GM12878 (cell line): ENCODE results near the gene FOXP1. TPM values are rescaled to one million over a fixed set of nuclear protein-coding genes. Genes with fewer than 3 reads are reported as not detected.

Experiments
- ATAC-seq: fragments of 200-7000 bp; cut with Tn5 transposase; 3 replicates; pipeline ENCODE4 v1.9.1; 2020; ENCODE audit warnings: mild to moderate bottlenecking, moderate library complexity
- BruUV-seq: library from RNA; stranded (reverse); fragments of 400-500 nt; replicated peaks from 2 replicates; lab custom pipeline; 2021; lab: Mats Ljungman, UMichigan
- CTCF ChIA-PET: fragments of 300-600 bp; sonication (Branson Sonifier 250); formaldehyde crosslinking; extraction: SDS; loops from one replicate; lab custom pipeline; 2021; ENCODE audit warnings: inconsistent platforms; lab: Yijun Ruan, JAX
- POLR2A ChIA-PET: fragments of 350-600 bp; formaldehyde crosslinking; extraction: SDS; loops from one replicate; lab custom pipeline; 2021; ENCODE audit warnings: inconsistent platforms; lab: Charles Lee
- RAD21 ChIA-PET: fragments of 300-600 bp; sonication (Branson Sonifier 250); formaldehyde crosslinking; loops from one replicate; lab custom pipeline; 2023; ENCODE audit warnings: antibody characterized with exemption; ENCODE audit not compliant: unreplicated experiment; lab: Charles Lee
- SMC1A ChIA-PET: fragments of 300-600 bp; sonication (Branson Sonifier 250); formaldehyde crosslinking; loops from one replicate; lab custom pipeline; 2023; ENCODE audit not compliant: unreplicated experiment, uncharacterized antibody; lab: Charles Lee
- DNase-seq: peaks from one replicate; pipeline ENCODE4 v3.0.0-alpha.2; 2011; ENCODE audit warnings: low read depth, low spot score
- FAIRE-seq: peaks from 3 replicates; lab custom pipeline; 2011; peaks lifted over from hg19 to GRCh38; lab: Jason Lieb, UNC
- H2AFZ ChIP-seq: 2 replicates; pipeline ENCODE4 v1.6.0; 2011; ENCODE audit warnings: low read depth, low read length, control low read depth; ENCODE audit not compliant: control insufficient read depth
- H3K27ac ChIP-seq: 2 replicates; pipeline ENCODE4 v1.5.1; 2011; ENCODE audit warnings: control low read depth; ENCODE audit not compliant: control insufficient read depth, insufficient read depth
- H3K27me3 ChIP-seq, 2 experiments: replicated peaks in 1 of 2; 2 replicates each; pipeline versions ENCODE4 v1.6.0 to v1.6.1; 2011; ENCODE audit warnings: low read length in 1 of 2; ENCODE audit not compliant: control insufficient read depth in 2 of 2, insufficient read depth in 2 of 2
- H3K36me3 ChIP-seq, 2 experiments: 2 replicates each; pipeline ENCODE4 v1.5.1; 2011; ENCODE audit warnings: low read length in 1 of 2; ENCODE audit not compliant: control insufficient read depth in 2 of 2, insufficient read depth in 2 of 2
- H3K4me1 ChIP-seq: 2 replicates; pipeline ENCODE4 v1.6.1; 2011; ENCODE audit warnings: mild to moderate bottlenecking, low read length, moderate library complexity, mixed read lengths; ENCODE audit not compliant: control insufficient read depth, insufficient read depth
- H3K4me2 ChIP-seq: 2 replicates; pipeline ENCODE4 v1.6.0; 2011; ENCODE audit warnings: control low read depth; ENCODE audit not compliant: control insufficient read depth, insufficient read depth
- H3K4me3 ChIP-seq: fragments of 200-600 bp; sonication (generic); 2 replicates; pipeline ENCODE4 v1.5.1; 2016
- H3K79me2 ChIP-seq: 2 replicates; pipeline ENCODE4 v1.6.0; 2011; ENCODE audit warnings: low read length; ENCODE audit not compliant: control insufficient read depth, insufficient read depth
- H3K9ac ChIP-seq: 2 replicates; pipeline ENCODE4 v1.8.0; 2011; ENCODE audit warnings: low read length, control low read depth, mixed read lengths; ENCODE audit not compliant: control insufficient read depth, insufficient read depth
- H3K9me3 ChIP-seq: replicated peaks from 3 replicates; pipeline ENCODE4 v1.5.1; 2011; ENCODE audit warnings: mild to moderate bottlenecking, low read length; ENCODE audit not compliant: control insufficient read depth, insufficient read depth
- H4K20me1 ChIP-seq: 2 replicates; pipeline ENCODE4 v1.6.0; 2011; ENCODE audit not compliant: control insufficient read depth, insufficient read depth
- CREB1 ChIP-seq: IDR thresholded peaks from 2 replicates; pipeline ENCODE4 v1.6.1; 2012; ENCODE audit warnings: low read depth, mild to moderate bottlenecking, inconsistent platforms
- E2F4 ChIP-seq: IDR thresholded peaks from 2 replicates; pipeline ENCODE4 v1.6.1; 2012; ENCODE audit warnings: low read depth, low read length, improper control_type of control experiment
- ETV6 ChIP-seq, 2 experiments: fragments of 450-650 bp in 1 of 2; IDR thresholded peaks in 1 of 2; conservative IDR thresholded peaks in 1 of 2; 2 replicates each; pipeline ENCODE4 v1.6.1; 2014; ENCODE audit warnings: antibody characterized with exemption in 1 of 2, borderline replicate concordance in 1 of 2, low read depth in 1 of 2, mild to moderate bottlenecking in 1 of 2, moderate library complexity in 1 of 2
- HDAC6 ChIP-seq: fragments of 200-600 bp; sonication (generic); IDR thresholded peaks from one replicate; pipeline ENCODE4 v1.8.0; 2017; ENCODE audit warnings: antibody characterized with exemption; ENCODE audit not compliant: unreplicated experiment
- HSF1 ChIP-seq: fragments of 150-350 bp; IDR thresholded peaks from 2 replicates; pipeline ENCODE4 v1.6.1; 2014; ENCODE audit warnings: mild to moderate bottlenecking, low read depth, low read length
- IKZF2 ChIP-seq, 2 experiments: fragments of 450-650 bp; IDR thresholded peaks; 2 replicates each; pipeline ENCODE4 v1.6.1; 2017; ENCODE audit warnings: mild to moderate bottlenecking in 2 of 2, moderate library complexity in 2 of 2
- JUND ChIP-seq: IDR thresholded peaks from 2 replicates; pipeline ENCODE4 v1.6.1; 2012; ENCODE audit warnings: low read depth, mild to moderate bottlenecking, low read length, improper control_type of control experiment, moderate library complexity
- MTA2 ChIP-seq: fragments of 450-650 bp; IDR thresholded peaks from 2 replicates; pipeline ENCODE4 v1.6.1; 2016; ENCODE audit warnings: low read depth, mild to moderate bottlenecking, moderate library complexity
- SIX5 ChIP-seq: IDR thresholded peaks from 2 replicates; pipeline ENCODE4 v1.6.1; 2011; ENCODE audit warnings: mild to moderate bottlenecking, low read depth, low read length, moderate library complexity; ENCODE audit not compliant: severe bottlenecking
- TCF3 ChIP-seq: IDR thresholded peaks from 2 replicates; pipeline ENCODE4 v1.6.1; 2012; ENCODE audit warnings: low read depth, mild to moderate bottlenecking, low read length, borderline replicate concordance; ENCODE audit not compliant: insufficient read depth
- ZNF24 ChIP-seq: fragments of 450-650 bp; IDR thresholded peaks from 2 replicates; pipeline ENCODE4 v1.6.1; 2017; ENCODE audit warnings: antibody characterized with exemption, mild to moderate bottlenecking
- WGBS: methylation state at CpG from one replicate; pipeline ENCODE4 v1.1.6; 2016; ENCODE audit warnings: low lambda C conversion rate; ENCODE audit not compliant: insufficient replicate concordance, insufficient coverage; ENCODE audit errors: missing lambda C conversion rate; 5-methylcytosine and 5-hydroxymethylcytosine counted together
- in situ Hi-C: fragments of 300-500 bp; cut with MboI; formaldehyde crosslinking; loops from 9 replicates; pipeline ENCODE4 v1.14.3; 2018; ENCODE audit warnings: mixed read lengths
- intact Hi-C: fragments of 100-400 bp; cut with micrococcal nuclease; formaldehyde crosslinking; loops from one replicate; pipeline ENCODE4 v1.14.2; 2022; ENCODE audit not compliant: unreplicated experiment
- polyA plus RNA-seq, 11 experiments: library from polyadenylated mRNA; depleted of rRNA in 4 of 11; unstranded in 6 of 11; stranded (reverse) in 5 of 11; fragments of >200 nt; fragmentation: Nextera tagmentation in 4 of 11; fragmentation: Illumina TruSeq in 1 of 11; extraction: Ambion mirVana in 4 of 11; extraction: Trizol in 1 of 11; gene quantifications; 1 replicate in 1 of 11; 2 replicates in 10 of 11; pipeline versions ENCODE4 v1.2.1 to v1.2.3, GENCODE V29; 2011 to 2016; ENCODE audit warnings: inconsistent platforms in 2 of 11, missing spikeins in 2 of 11, low read depth in 1 of 11
- total RNA-seq, 4 experiments: library from RNA; depleted of rRNA in 3 of 4; stranded (reverse); fragments of >200 nt in 3 of 4; fragmentation: Illumina TruSeq in 1 of 4; extraction: Trizol in 1 of 4; gene quantifications; 2 replicates each; pipeline versions ENCODE4 v1.2.1 to v1.2.3, GENCODE V29; 2013 to 2021
- TF ChIP-seq, protein P1 (sequence below): fragments of 450-650 bp; IDR thresholded peaks from 2 replicates; pipeline ENCODE4 v1.6.1; 2017; ENCODE audit warnings: mild to moderate bottlenecking, low read depth, inconsistent platforms; ENCODE audit not compliant: poor library complexity, severe bottlenecking

Gene FOXP1
- total and polyA plus RNA-seq, 10 of the 15 experiments (the other 5 are each of a cell fraction or from before 2014, with no cell fraction given) = 0.05 to 1.6 (median 0.20) TPM; not detected in 1

- H3K4me2 ChIP-seq = no peak overlapping the region
- in situ Hi-C loops (no loop called here), intact Hi-C loops (no loop called here)
- SMC1A ChIA-PET = interaction anchor here (1.1 to 2.3 kb wide), 2 partner anchors 11 to 21 kb away, joined by 3 to 7 read pairs; no protein-coding TSS in a partner anchor
- RAD21 ChIA-PET = no interaction called here
- DNase-seq (no peak), ATAC-seq (no peak), FAIRE-seq (no peak)
- CTCF ChIA-PET = interaction anchor here (1.2 kb wide), 1 partner anchor 11 kb away, joined by 3 read pairs; no protein-coding TSS in a partner anchor
- H3K4me3 ChIP-seq = no peak overlapping the region
- H3K27me3 ChIP-seq = peaks cover 0 to 2% of the 10 kb centered on the region in 2 experiments; a peak in 3 of 4 replicates
- no peak overlapping the region for H3K9ac ChIP-seq
- no peaks in the 10 kb centered on the region for H3K4me1 ChIP-seq
- H3K36me3 ChIP-seq = no peaks in the 10 kb centered on the region
- TF ChIP-seq IKZF2 (IDR thresholded peaks at IDR 0.05) = no peak
- no peaks in the 10 kb centered on the region for H3K79me2 ChIP-seq
- H2AFZ ChIP-seq = no peak overlapping the region
- POLR2A ChIA-PET = no interaction called here
- H3K27ac ChIP-seq = no peak overlapping the region
- no peaks in the 10 kb centered on the region for H4K20me1 ChIP-seq
- no peaks in the 10 kb centered on the region for H3K9me3 ChIP-seq
- 52% methylated on average over 6 of the region's 6 CpGs for WGBS
- no TSS peak for BruUV-seq
Observed at GRCh38 chr3:71371282-71371681, 212.2 kb downstream of the FOXP1 start.

- Histone ChIP-seq H3K9me3 (no peaks in the 10 kb centered on the region), H3K4me2 (no peak overlapping the region), H3K36me3 (no peaks in the 10 kb centered on the region), H3K79me2 (no peaks in the 10 kb centered on the region), H3K9ac (no peak overlapping the region), H3K27ac (no peak overlapping the region), H3K4me1 (no peaks in the 10 kb centered on the region), H3K4me3 (no peak overlapping the region), H4K20me1 (no peaks in the 10 kb centered on the region), H3K27me3 (peaks cover 0 to 2% of the 10 kb centered on the region in 2 experiments; a peak in 3 of 4 replicates), H2AFZ (no peak overlapping the region)
- FAIRE-seq (no peak), ATAC-seq (no peak), DNase-seq (no peak)
- BruUV-seq = no TSS peak
- in situ Hi-C loops = no loop called here
- ChIA-PET CTCF (no interaction called here), RAD21 (no interaction called here), SMC1A (no interaction called here), POLR2A (no interaction called here)
- intact Hi-C loops = no loop called here
- 83% methylated on average over 5 of the region's 5 CpGs for WGBS
- no peak for TF ChIP-seq CREB1
- no peak for TF ChIP-seq E2F4
- no peak for TF ChIP-seq ETV6 (conservative IDR thresholded peaks at IDR 0.05 in 1 of 2, IDR thresholded peaks at IDR 0.05 in 1 of 2; ENCODE audit: borderline replicate concordance in 1 of 2, low read depth in 1 of 2)
- TF ChIP-seq IKZF2 (IDR thresholded peaks at IDR 0.05) = no peak
- TF ChIP-seq, protein P1, sequence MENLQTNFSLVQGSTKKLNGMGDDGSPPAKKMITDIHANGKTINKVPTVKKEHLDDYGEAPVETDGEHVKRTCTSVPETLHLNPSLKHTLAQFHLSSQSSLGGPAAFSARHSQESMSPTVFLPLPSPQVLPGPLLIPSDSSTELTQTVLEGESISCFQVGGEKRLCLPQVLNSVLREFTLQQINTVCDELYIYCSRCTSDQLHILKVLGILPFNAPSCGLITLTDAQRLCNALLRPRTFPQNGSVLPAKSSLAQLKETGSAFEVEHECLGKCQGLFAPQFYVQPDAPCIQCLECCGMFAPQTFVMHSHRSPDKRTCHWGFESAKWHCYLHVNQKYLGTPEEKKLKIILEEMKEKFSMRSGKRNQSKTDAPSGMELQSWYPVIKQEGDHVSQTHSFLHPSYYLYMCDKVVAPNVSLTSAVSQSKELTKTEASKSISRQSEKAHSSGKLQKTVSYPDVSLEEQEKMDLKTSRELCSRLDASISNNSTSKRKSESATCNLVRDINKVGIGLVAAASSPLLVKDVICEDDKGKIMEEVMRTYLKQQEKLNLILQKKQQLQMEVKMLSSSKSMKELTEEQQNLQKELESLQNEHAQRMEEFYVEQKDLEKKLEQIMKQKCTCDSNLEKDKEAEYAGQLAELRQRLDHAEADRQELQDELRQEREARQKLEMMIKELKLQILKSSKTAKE = no peak
- no peak for TF ChIP-seq HSF1
- no peak for TF ChIP-seq MTA2
- no peak for TF ChIP-seq HDAC6
- TF ChIP-seq ZNF24 = no peak
- TF ChIP-seq SIX5 = no peak
- TF ChIP-seq TCF3 = no peak
- no peak for TF ChIP-seq JUND
Observed at GRCh38 chr3:71370467-71370866, 213.1 kb downstream of the FOXP1 start.
